HTR-8/SVneo (cell line): ENCODE results near the gene IGFBP6.

Experiments
- DNase-seq: peaks from one replicate; pipeline ENCODE4 v3.0.0; 2011; ENCODE audit warnings: low spot score, mixed read lengths; ENCODE audit not compliant: insufficient read length
- FAIRE-seq: peaks from 2 replicates; lab custom pipeline; 2011; peaks lifted over from hg19 to GRCh38; lab: Jason Lieb, UNC

The IGFBP6 gene

GRCh38 chr12:53113951-53114350, 16.5 kb downstream of the IGFBP6 start:
- DNase-seq (no peak), FAIRE-seq (no peak)

- DNase-seq = no peak
- no peak for FAIRE-seq
These were observed 17.8 kb downstream of the IGFBP6 start for GRCh38 chr12:53115112-53115890.

GRCh38 chr12:53115891-53116648, 18.6 kb downstream of the IGFBP6 start:
- FAIRE-seq = no peak

GRCh38 chr12:53118751-53119300, 21.4 kb downstream of the IGFBP6 start:
- DNase-seq (no peak), FAIRE-seq (no peak)

More at GRCh38 chr12:53115891-53116648, 18.6 kb downstream of the IGFBP6 start:
- DNase-seq = no peak

- DNase-seq (no peak), FAIRE-seq (no peak)
These were observed 23.4 kb downstream of the IGFBP6 start for GRCh38 chr12:53120685-53121525.

GRCh38 chr12:53122961-53123468, 25.5 kb downstream of the IGFBP6 start:
- no peak for FAIRE-seq
- DNase-seq = peak; percentile 45

- FAIRE-seq (peak; percentile 65), DNase-seq (peak; percentile 57)
These were observed 26.3 kb downstream of the IGFBP6 start for GRCh38 chr12:53123578-53124351.

- FAIRE-seq = no peak
These were observed 26.9 kb downstream of the IGFBP6 start for GRCh38 chr12:53124352-53124723.

GRCh38 chr12:53127169-53127568, 29.7 kb downstream of the IGFBP6 start:
- FAIRE-seq = no peak
- DNase-seq = no peak

More at GRCh38 chr12:53124352-53124723, 26.9 kb downstream of the IGFBP6 start:
- DNase-seq = no peak

- FAIRE-seq (no peak), DNase-seq (no peak)
These were observed 31.5 kb downstream of the IGFBP6 start for GRCh38 chr12:53128780-53129569.

GRCh38 chr12:53131844-53132243, 34.4 kb downstream of the IGFBP6 start:
- no peak for FAIRE-seq
- no peak for DNase-seq

- DNase-seq (no peak), FAIRE-seq (no peak)
These were observed 36.3 kb downstream of the IGFBP6 start for GRCh38 chr12:53133722-53134121.

- FAIRE-seq (no peak), DNase-seq (no peak)
These were observed 45.9 kb downstream of the IGFBP6 start for GRCh38 chr12:53143355-53143754.

- DNase-seq (no peak), FAIRE-seq (no peak)
These were observed 48.2 kb downstream of the IGFBP6 start for GRCh38 chr12:53145383-53146260.

GRCh38 chr12:53147181-53147580, 49.7 kb downstream of the IGFBP6 start:
- no peak for DNase-seq
- FAIRE-seq = no peak

- DNase-seq = no peak
- no peak for FAIRE-seq
These were observed 50.2 kb downstream of the IGFBP6 start for GRCh38 chr12:53147653-53148052.

- FAIRE-seq = no peak
- no peak for DNase-seq
These were observed 53.6 kb downstream of the IGFBP6 start for GRCh38 chr12:53151039-53151438.
